ENCODE measurements around the gene ZNF189. TPM values are rescaled to one million over a fixed set of nuclear protein-coding genes. Genes with fewer than 3 reads are reported as not detected.

ZNF189 gene
- total RNA-seq, 4 donors from 2014 or later: 17.0 to 29.2 (median 21.0) TPM

GRCh38 chr9:101408374-101409078, 9.9 kb downstream of the ZNF189 start:
- TF ChIP-seq, protein P1, sequence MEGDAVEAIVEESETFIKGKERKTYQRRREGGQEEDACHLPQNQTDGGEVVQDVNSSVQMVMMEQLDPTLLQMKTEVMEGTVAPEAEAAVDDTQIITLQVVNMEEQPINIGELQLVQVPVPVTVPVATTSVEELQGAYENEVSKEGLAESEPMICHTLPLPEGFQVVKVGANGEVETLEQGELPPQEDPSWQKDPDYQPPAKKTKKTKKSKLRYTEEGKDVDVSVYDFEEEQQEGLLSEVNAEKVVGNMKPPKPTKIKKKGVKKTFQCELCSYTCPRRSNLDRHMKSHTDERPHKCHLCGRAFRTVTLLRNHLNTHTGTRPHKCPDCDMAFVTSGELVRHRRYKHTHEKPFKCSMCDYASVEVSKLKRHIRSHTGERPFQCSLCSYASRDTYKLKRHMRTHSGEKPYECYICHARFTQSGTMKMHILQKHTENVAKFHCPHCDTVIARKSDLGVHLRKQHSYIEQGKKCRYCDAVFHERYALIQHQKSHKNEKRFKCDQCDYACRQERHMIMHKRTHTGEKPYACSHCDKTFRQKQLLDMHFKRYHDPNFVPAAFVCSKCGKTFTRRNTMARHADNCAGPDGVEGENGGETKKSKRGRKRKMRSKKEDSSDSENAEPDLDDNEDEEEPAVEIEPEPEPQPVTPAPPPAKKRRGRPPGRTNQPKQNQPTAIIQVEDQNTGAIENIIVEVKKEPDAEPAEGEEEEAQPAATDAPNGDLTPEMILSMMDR (IDR thresholded peaks at IDR 0.05): no peak
- DNase-seq (ENCODE audit: low spot score) (no peak), ATAC-seq (ENCODE audit: low FRiP score) (no peak)

- ATAC-seq (ENCODE audit: low FRiP score) (no peak), DNase-seq (ENCODE audit: low spot score) (no peak)
- TF ChIP-seq, protein P1 (IDR thresholded peaks at IDR 0.05): no peak
Measured at GRCh38 chr9:101409079-101409477, 10.4 kb downstream of the ZNF189 start.

DNA sequence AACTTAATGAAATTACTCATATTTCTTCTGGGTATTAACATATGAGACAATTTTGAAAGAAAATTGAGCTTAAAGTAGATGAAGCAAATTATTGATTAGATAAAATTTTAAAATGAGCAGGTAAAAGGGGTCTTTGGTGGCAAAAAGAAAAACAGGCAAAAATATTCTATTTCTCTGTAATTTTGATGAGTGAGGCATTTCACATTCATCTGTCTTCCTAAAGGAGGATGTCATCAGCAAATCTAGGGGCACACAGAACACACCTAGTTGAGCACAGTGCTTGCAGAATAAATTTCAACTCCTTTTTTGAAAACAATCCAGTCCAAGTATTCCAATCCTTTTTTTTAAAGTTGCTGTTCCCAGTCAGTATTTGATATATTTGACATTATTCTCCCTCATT, 16.2 kb downstream of the ZNF189 start:
- DNase-seq (ENCODE audit: low spot score): no peak
- no peak for ATAC-seq (ENCODE audit: low FRiP score)
- TF ChIP-seq, protein P1 (IDR thresholded peaks at IDR 0.05): no peak

DNA sequence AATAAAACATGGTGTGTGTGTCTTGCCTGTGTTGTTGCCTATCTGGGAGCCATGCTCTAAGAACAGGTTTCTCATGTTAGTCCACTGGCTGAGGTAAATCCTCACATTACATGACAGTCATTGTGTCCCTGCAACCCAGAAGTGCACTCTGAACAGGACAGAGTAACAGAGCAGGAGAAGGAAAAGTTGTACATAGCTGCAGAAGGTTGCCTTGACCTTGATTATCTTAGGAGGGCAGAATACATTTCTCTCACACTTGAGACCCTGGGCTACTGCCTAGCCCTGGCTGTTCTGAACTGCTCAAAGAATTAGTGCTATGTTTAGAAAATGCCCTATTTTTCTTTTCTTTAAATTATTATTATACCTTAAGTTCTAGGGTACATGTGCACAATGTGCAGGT, 16.9 kb downstream of the ZNF189 start:
- no peak for ATAC-seq (ENCODE audit: low FRiP score)
- TF ChIP-seq, protein P1 (IDR thresholded peaks at IDR 0.05): no peak
- DNase-seq (ENCODE audit: low spot score): no peak

DNA sequence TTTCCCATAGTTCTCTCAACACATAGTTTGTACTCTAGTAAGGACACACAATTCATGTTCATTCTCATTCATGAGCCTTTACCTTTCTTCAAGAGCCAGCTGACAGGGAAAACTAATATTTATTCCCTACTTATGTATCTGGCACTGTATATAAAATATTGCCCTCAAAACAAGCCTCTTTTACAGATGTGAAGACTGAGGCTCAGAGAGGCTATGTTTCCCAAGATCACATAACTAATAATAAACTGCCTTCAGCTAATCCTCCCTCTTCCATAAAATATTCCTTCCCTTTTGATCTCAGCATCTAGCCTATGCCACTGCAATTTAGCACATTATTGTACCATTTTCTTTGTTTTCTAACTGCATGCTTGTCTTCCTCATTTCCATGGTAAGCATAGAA, 18.7 kb downstream of the ZNF189 start:
- TF ChIP-seq, protein P1 (IDR thresholded peaks at IDR 0.05): no peak
- no peak for DNase-seq (ENCODE audit: low spot score)
- ATAC-seq (ENCODE audit: low FRiP score): no peak

DNA sequence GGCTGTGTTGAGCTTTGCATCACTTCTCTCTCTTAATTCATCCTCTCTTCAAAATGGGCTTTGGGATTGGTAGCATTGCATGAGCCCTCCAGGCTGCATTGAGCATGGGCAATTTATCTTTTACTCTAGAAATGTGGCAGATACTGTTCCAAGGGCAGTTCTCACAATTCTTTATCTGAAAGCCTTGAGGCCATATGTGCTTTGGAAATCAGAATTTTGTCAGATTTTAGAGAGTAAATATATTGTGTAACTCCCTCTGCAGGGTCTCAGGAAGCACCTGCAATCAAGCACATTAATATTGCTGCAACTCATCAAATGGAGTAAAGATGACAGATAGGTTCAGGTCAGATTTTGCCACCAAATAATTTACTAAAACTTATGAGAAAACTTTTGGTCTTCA, 19.3 kb downstream of the ZNF189 start:
- DNase-seq (ENCODE audit: low spot score) (no peak), ATAC-seq (ENCODE audit: low FRiP score) (no peak)
- TF ChIP-seq, protein P1 (IDR thresholded peaks at IDR 0.05): no peak

All from omental fat pad (tissue), 4 donors.